ENCODE results near the gene NAV2.

Gene NAV2

GRCh38 chr11:20051469-20052399 lies 339.1 kb downstream of the NAV2 start:
- TF ChIP-seq CTCF (conservative IDR thresholded peaks at IDR 0.05; ENCODE audit: control insufficient read depth, insufficient read depth, low read depth, low read length): no peak
- DNase-seq (ENCODE audit: low read depth): no peak

GRCh38 chr11:20053572-20053971 lies 340.9 kb downstream of the NAV2 start:
- DNase-seq (ENCODE audit: low read depth): no peak
- no peak overlapping the region for H3K4me3 ChIP-seq (ENCODE audit: control insufficient read depth, low read depth, low read length)
- no peak for TF ChIP-seq CTCF (conservative IDR thresholded peaks at IDR 0.05; ENCODE audit: control insufficient read depth, insufficient read depth, low read depth, low read length)

More at GRCh38 chr11:20051469-20052399, 339.1 kb downstream of the NAV2 start:
- no peak overlapping the region for H3K4me3 ChIP-seq (ENCODE audit: control insufficient read depth, low read depth, low read length)

- DNase-seq (ENCODE audit: low read depth): no peak
- TF ChIP-seq CTCF (conservative IDR thresholded peaks at IDR 0.05; ENCODE audit: control insufficient read depth, insufficient read depth, low read depth, low read length): no peak
- H3K4me3 ChIP-seq (ENCODE audit: control insufficient read depth, low read depth, low read length): no peak overlapping the region
Measured at GRCh38 chr11:20054584-20054983, 341.9 kb downstream of the NAV2 start.

GRCh38 chr11:20055312-20055711 lies 342.7 kb downstream of the NAV2 start:
- DNase-seq (ENCODE audit: low read depth): no peak
- TF ChIP-seq CTCF (conservative IDR thresholded peaks at IDR 0.05; ENCODE audit: control insufficient read depth, insufficient read depth, low read depth, low read length): no peak
- H3K4me3 ChIP-seq (ENCODE audit: control insufficient read depth, low read depth, low read length): no peak overlapping the region

- peak; percentile 47 for DNase-seq (ENCODE audit: low read depth)
- no peak overlapping the region for H3K4me3 ChIP-seq (ENCODE audit: control insufficient read depth, low read depth, low read length)
- no peak for TF ChIP-seq CTCF (conservative IDR thresholded peaks at IDR 0.05; ENCODE audit: control insufficient read depth, insufficient read depth, low read depth, low read length)
Measured at GRCh38 chr11:20056109-20056949, 343.7 kb downstream of the NAV2 start.

GRCh38 chr11:20056950-20057943 lies 344.6 kb downstream of the NAV2 start:
- H3K4me3 ChIP-seq (ENCODE audit: control insufficient read depth, low read depth, low read length): no peak overlapping the region
- peak; percentile 67 for DNase-seq (ENCODE audit: low read depth)
- no peak for TF ChIP-seq CTCF (conservative IDR thresholded peaks at IDR 0.05; ENCODE audit: control insufficient read depth, insufficient read depth, low read depth, low read length)
